Liver (tissue), 9 donors: ENCODE measurements around the gene SEMA5A. TPM values are rescaled to one million over a fixed set of nuclear protein-coding genes. Genes with fewer than 3 reads are reported as not detected.

Experiments used
- DNase-seq: peaks from one replicate; pipeline ENCODE4 v3.0.0-alpha.2; 2017; ENCODE audit warnings: low spot score
- H3K27ac ChIP-seq, 2 donors: one replicate each; pipeline ENCODE4 v1.7.0; 2013; ENCODE audit warnings: inconsistent platforms in 2 of 2, low read length in 2 of 2, control low read depth in 1 of 2, low read depth in 1 of 2, mild to moderate bottlenecking in 1 of 2
- H3K27me3 ChIP-seq, 4 donors: one replicate each; pipeline versions ENCODE4 v1.6.1 to v1.7.0; 2013; ENCODE audit warnings: low read length in 3 of 4, inconsistent platforms in 1 of 4, mild to moderate bottlenecking in 1 of 4, moderate library complexity in 1 of 4; ENCODE audit not compliant: control insufficient read depth in 4 of 4, insufficient read depth in 4 of 4
- H3K36me3 ChIP-seq, 4 donors: one replicate each; pipeline versions ENCODE4 v1.6.1 to v1.7.0; 2013; ENCODE audit warnings: low read length in 3 of 4, mild to moderate bottlenecking in 3 of 4, low read depth in 1 of 4, moderate library complexity in 1 of 4; ENCODE audit not compliant: control insufficient read depth in 4 of 4, insufficient read depth in 3 of 4
- H3K4me1 ChIP-seq, 4 donors: one replicate each; pipeline versions ENCODE4 v1.6.1 to v1.7.0; 2013; ENCODE audit warnings: low read length in 3 of 4, mild to moderate bottlenecking in 3 of 4, moderate library complexity in 1 of 4; ENCODE audit not compliant: control insufficient read depth in 4 of 4, insufficient read depth in 4 of 4
- H3K4me3 ChIP-seq, 3 donors: one replicate each; pipeline versions ENCODE4 v1.6.1 to v1.7.0; 2013; ENCODE audit warnings: low read length in 3 of 3, control low read depth in 1 of 3, low read depth in 1 of 3, mild to moderate bottlenecking in 1 of 3
- H3K9ac ChIP-seq, 2 donors: one replicate each; pipeline ENCODE4 v1.7.0; 2013; ENCODE audit warnings: low read length in 2 of 2, mild to moderate bottlenecking in 2 of 2, moderate library complexity in 2 of 2, control low read depth in 1 of 2, low read depth in 1 of 2
- H3K9me3 ChIP-seq, 4 donors: one replicate each; pipeline versions ENCODE4 v1.6.1 to v1.7.0; 2013; ENCODE audit warnings: low read length in 3 of 4; ENCODE audit not compliant: control insufficient read depth in 4 of 4
- EGR1 ChIP-seq, 2 donors: IDR thresholded peaks; 2 replicates each; pipeline ENCODE4 v1.6.1; 2016 to 2018; ENCODE audit warnings: antibody characterized with exemption in 2 of 2, low read depth in 2 of 2
- FOXA1 ChIP-seq: IDR thresholded peaks from 2 replicates; pipeline ENCODE4 v1.6.1; 2016; ENCODE audit warnings: antibody characterized with exemption
- FOXA2 ChIP-seq: IDR thresholded peaks from 2 replicates; pipeline ENCODE4 v1.6.1; 2016; ENCODE audit warnings: antibody characterized with exemption
- GABPA ChIP-seq, 2 donors: IDR thresholded peaks in 1 of 2; conservative IDR thresholded peaks in 1 of 2; 2 replicates each; pipeline ENCODE4 v1.6.1; 2016; ENCODE audit warnings: antibody characterized with exemption in 2 of 2, mild to moderate bottlenecking in 1 of 2, moderate library complexity in 1 of 2
- RXRA ChIP-seq, 2 donors: IDR thresholded peaks; 2 replicates each; pipeline ENCODE4 v1.6.1; 2017 to 2018; ENCODE audit warnings: antibody characterized with exemption in 2 of 2, mild to moderate bottlenecking in 1 of 2
- SP1 ChIP-seq: IDR thresholded peaks from 2 replicates; pipeline ENCODE4 v1.6.1; 2018; ENCODE audit warnings: antibody characterized with exemption, mild to moderate bottlenecking
- WGBS: extraction: QIAGEN DNeasy Blood & Tissue Kit; methylation state at CpG from one replicate; pipeline ENCODE4 v1.1.7; 2013; 5-methylcytosine and 5-hydroxymethylcytosine counted together
- polyA plus RNA-seq, 2 donors: library from polyadenylated mRNA; stranded (reverse) in 1 of 2; unstranded in 1 of 2; fragments of 200-250 nt in 1 of 2; fragments of >200 nt in 1 of 2; fragmentation: Nextera tagmentation in 1 of 2; extraction: Ambion mirVana in 1 of 2; gene quantifications; one replicate each; pipeline versions ENCODE4 v1.2.1 to v1.2.3, GENCODE V29; 2013 to 2015
- total RNA-seq, 2 donors: library from RNA; depleted of rRNA; stranded (reverse); fragments of >200 nt; gene quantifications; one replicate each; pipeline ENCODE4 v1.2.3, GENCODE V29; 2014
- TF ChIP-seq, protein P1 (sequence below): IDR thresholded peaks from 2 replicates; pipeline ENCODE4 v1.6.1; 2016; ENCODE audit warnings: antibody characterized with exemption
- TF ChIP-seq, protein P2 (sequence below): IDR thresholded peaks from 2 replicates; pipeline ENCODE4 v1.6.1; 2016; ENCODE audit warnings: antibody characterized with exemption
- TF ChIP-seq, protein P3 (sequence below): IDR thresholded peaks from 2 replicates; pipeline ENCODE4 v1.6.1; 2016; ENCODE audit warnings: antibody characterized with exemption, mild to moderate bottlenecking
- TF ChIP-seq, protein P4 (sequence below): fragments of 150-350 bp; IDR thresholded peaks from 2 replicates; pipeline ENCODE4 v1.5.1; 2017; ENCODE audit warnings: improper control_type of control experiment, low read depth, low read length; ENCODE audit not compliant: missing input control
- donor health status: healthy.
- donor health status: healthy.
- donor health status: healthy.
- donor health status: healthy.
- donor health status: healthy.

The SEMA5A gene
- total and polyA plus RNA-seq, 4 donors = 1.1 to 5.8 (median 3.2) TPM

- whole genome bisulfite sequencing = 83% methylated on average over 4 of the region's 4 CpGs
- DNase-seq = no peak
- H3K27me3 ChIP-seq = no peaks in the 10 kb centered on the region
- H3K27ac ChIP-seq = no peak overlapping the region
- H3K9ac ChIP-seq = no peak overlapping the region
- peaks cover 0 to 4% (median 1%) of the 10 kb centered on the region in 4 donors for H3K4me1 ChIP-seq
- no peaks in the 10 kb centered on the region for H3K9me3 ChIP-seq
- peaks cover 0 to 6% (median 0%) of the 10 kb centered on the region in 4 donors for H3K36me3 ChIP-seq
- TF ChIP-seq, protein P1, sequence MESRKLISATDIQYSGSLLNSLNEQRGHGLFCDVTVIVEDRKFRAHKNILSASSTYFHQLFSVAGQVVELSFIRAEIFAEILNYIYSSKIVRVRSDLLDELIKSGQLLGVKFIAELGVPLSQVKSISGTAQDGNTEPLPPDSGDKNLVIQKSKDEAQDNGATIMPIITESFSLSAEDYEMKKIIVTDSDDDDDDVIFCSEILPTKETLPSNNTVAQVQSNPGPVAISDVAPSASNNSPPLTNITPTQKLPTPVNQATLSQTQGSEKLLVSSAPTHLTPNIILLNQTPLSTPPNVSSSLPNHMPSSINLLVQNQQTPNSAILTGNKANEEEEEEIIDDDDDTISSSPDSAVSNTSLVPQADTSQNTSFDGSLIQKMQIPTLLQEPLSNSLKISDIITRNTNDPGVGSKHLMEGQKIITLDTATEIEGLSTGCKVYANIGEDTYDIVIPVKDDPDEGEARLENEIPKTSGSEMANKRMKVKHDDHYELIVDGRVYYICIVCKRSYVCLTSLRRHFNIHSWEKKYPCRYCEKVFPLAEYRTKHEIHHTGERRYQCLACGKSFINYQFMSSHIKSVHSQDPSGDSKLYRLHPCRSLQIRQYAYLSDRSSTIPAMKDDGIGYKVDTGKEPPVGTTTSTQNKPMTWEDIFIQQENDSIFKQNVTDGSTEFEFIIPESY = no peak
- no peak for TF ChIP-seq EGR1 (IDR thresholded peaks at IDR 0.05; ENCODE audit: low read depth in 2 of 2)
- TF ChIP-seq, protein P2, sequence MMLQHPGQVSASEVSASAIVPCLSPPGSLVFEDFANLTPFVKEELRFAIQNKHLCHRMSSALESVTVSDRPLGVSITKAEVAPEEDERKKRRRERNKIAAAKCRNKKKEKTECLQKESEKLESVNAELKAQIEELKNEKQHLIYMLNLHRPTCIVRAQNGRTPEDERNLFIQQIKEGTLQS = no peak
- no peak overlapping the region for H3K4me3 ChIP-seq
Measured at GRCh38 chr5:9553561-9553960, 7.7 kb upstream of the SEMA5A start.

- Histone ChIP-seq H3K9ac (no peak overlapping the region), H3K27me3 (no peaks in the 10 kb centered on the region), H3K27ac (no peak overlapping the region), H3K4me3 (no peak overlapping the region), H3K36me3 (peaks cover 0 to 6% (median 0%) of the 10 kb centered on the region in 4 donors), H3K4me1 (no peaks in the 10 kb centered on the region), H3K9me3 (no peaks in the 10 kb centered on the region)
- no peak for DNase-seq
- TF ChIP-seq FOXA1 (no peak), RXRA (IDR thresholded peaks at IDR 0.05) (no peak), GABPA (IDR thresholded peaks at IDR 0.05 in 1 of 2, conservative IDR thresholded peaks at IDR 0.05 in 1 of 2) (no peak), EGR1 (IDR thresholded peaks at IDR 0.05; ENCODE audit: low read depth in 2 of 2) (no peak), FOXA2 (no peak), SP1 (no peak)
- TF ChIP-seq, protein P3, sequence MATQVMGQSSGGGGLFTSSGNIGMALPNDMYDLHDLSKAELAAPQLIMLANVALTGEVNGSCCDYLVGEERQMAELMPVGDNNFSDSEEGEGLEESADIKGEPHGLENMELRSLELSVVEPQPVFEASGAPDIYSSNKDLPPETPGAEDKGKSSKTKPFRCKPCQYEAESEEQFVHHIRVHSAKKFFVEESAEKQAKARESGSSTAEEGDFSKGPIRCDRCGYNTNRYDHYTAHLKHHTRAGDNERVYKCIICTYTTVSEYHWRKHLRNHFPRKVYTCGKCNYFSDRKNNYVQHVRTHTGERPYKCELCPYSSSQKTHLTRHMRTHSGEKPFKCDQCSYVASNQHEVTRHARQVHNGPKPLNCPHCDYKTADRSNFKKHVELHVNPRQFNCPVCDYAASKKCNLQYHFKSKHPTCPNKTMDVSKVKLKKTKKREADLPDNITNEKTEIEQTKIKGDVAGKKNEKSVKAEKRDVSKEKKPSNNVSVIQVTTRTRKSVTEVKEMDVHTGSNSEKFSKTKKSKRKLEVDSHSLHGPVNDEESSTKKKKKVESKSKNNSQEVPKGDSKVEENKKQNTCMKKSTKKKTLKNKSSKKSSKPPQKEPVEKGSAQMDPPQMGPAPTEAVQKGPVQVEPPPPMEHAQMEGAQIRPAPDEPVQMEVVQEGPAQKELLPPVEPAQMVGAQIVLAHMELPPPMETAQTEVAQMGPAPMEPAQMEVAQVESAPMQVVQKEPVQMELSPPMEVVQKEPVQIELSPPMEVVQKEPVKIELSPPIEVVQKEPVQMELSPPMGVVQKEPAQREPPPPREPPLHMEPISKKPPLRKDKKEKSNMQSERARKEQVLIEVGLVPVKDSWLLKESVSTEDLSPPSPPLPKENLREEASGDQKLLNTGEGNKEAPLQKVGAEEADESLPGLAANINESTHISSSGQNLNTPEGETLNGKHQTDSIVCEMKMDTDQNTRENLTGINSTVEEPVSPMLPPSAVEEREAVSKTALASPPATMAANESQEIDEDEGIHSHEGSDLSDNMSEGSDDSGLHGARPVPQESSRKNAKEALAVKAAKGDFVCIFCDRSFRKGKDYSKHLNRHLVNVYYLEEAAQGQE = no peak
- TF ChIP-seq, protein P4, sequence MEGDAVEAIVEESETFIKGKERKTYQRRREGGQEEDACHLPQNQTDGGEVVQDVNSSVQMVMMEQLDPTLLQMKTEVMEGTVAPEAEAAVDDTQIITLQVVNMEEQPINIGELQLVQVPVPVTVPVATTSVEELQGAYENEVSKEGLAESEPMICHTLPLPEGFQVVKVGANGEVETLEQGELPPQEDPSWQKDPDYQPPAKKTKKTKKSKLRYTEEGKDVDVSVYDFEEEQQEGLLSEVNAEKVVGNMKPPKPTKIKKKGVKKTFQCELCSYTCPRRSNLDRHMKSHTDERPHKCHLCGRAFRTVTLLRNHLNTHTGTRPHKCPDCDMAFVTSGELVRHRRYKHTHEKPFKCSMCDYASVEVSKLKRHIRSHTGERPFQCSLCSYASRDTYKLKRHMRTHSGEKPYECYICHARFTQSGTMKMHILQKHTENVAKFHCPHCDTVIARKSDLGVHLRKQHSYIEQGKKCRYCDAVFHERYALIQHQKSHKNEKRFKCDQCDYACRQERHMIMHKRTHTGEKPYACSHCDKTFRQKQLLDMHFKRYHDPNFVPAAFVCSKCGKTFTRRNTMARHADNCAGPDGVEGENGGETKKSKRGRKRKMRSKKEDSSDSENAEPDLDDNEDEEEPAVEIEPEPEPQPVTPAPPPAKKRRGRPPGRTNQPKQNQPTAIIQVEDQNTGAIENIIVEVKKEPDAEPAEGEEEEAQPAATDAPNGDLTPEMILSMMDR = no peak
- WGBS = 93% methylated on average over 4 of the region's 4 CpGs
Measured at GRCh38 chr5:9551567-9552537, 6.0 kb upstream of the SEMA5A start.
